Right ventricle myocardium inferior (tissue), 1 donor: ENCODE measurements around the gene FYN. TPM values are rescaled to one million over a fixed set of nuclear protein-coding genes. Genes with fewer than 3 reads are reported as not detected.

Source experiments
- ATAC-seq: fragments of 200-7000 bp; cut with Tn5 transposase; one replicate; pipeline ENCODE4 v1.9.1; 2020; ENCODE audit warnings: mild to moderate bottlenecking, moderate library complexity
- DNase-seq: peaks from one replicate; pipeline ENCODE4 v3.0.0; 2021; ENCODE audit errors: missing footprints
- intact Hi-C: fragments of 100-400 bp; cut with DNase I; formaldehyde crosslinking; loops from one replicate; pipeline ENCODE4 v1.11.0; 2022
- total RNA-seq: library from RNA; stranded (reverse); fragmentation: NEBNext Ultra II Directional; extraction: Animal tissue kit (Norgen Biotek cat#: 25700); gene quantifications from one replicate; pipeline ENCODE4 v1.2.1, GENCODE V29; 2021
- donor health status: DM: no; HTN: yes; CAD: no; lungs with severe emphysema.

Gene FYN
- total RNA-seq, 1 donor from 2014 or later = 50.4 TPM

DNA sequence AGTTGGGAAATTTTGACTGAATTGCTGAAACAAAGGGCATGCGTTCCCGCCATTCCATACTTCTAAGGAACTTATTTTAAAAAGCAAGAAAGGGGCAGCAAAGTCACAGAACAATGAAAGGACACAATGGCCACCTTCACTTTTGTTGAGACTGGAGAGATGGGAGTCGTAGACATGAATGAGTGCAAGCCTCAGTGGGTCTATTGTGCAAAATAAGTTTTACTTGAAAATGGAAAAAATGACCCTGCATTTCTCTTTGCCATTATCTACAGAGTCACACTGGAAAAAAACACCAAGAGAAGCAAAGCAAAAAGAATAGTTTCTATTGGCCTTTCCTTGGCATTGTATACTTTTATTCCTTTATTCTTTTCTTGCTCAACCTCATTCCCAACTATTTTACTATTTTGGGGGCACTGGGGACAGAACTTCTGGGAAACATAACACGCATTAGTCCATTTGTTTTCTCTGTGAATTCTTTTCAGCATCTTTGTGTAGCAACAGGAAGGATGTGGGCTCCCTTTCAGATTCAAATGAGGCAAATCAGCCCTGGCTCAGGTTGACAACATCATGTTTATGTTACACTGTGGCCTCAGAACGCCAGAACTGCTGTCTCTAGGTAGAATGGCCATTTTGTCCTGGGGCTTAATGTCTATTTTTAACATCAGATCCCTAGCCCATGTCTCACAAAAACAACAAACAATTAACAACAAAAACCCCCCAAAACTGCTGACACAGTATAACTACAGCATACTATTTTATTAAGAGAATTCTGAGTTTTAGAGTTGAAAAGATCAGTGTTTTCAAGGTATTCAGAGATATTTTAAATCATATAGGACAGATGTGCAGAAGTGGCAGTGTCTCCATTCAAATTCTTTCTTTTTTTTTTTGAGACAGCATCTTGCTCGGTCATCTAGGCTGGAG is 122.2 kb downstream of the FYN start:
- DNase-seq (no peak), ATAC-seq (no peak)
- intact Hi-C loops = no loop called here

GRCh38 chr6:111750153-111750552 is 123.1 kb downstream of the FYN start:
- intact Hi-C loops = no loop called here
- DNase-seq = no peak
- no peak for ATAC-seq

DNA sequence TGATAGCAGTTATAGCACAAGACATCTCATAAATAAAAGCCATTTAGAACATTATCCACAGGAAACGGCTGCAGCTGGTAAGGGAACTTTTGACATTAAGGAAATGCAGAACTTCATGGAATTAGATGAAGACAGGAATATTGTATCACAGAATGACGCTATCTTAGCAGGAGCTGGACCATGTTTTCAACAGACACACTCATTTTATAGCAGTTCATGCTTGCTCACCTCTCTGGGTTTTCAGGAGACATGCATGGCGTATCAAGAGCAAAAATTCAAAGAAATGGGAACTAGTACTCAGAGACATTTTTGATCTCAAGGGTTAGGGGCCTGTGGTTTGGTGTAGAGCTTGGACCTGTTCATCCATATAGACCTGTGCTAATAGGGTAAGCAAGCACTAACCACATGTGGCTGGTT is 125.0 kb downstream of the FYN start:
- DNase-seq (no peak), ATAC-seq (no peak)
- intact Hi-C loops = no loop called here

- ATAC-seq (no peak), DNase-seq (no peak)
- intact Hi-C loops = no loop called here
Observed at GRCh38 chr6:111747829-111748228, 125.4 kb downstream of the FYN start.

DNA sequence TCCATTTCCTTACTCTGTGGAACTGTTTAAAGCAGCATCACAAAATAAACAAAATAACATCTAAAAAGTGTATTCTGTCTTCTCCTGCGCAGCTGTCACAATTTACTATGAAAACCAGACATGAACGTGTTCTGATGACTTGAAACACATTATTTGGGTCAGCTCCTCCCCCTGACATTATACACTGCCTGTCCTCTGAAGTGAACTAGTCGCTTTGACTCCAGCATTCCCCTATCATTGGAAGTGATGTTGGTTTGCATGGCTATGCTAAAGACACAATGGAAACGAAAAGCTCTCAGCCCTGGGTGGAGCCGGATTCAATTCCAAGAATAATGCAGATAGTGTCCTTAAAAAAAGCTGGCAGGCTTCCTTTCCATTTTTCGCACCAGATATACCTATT is 125.9 kb downstream of the FYN start:
- ATAC-seq (no peak), DNase-seq (no peak)
- intact Hi-C loops = no loop called here

DNA sequence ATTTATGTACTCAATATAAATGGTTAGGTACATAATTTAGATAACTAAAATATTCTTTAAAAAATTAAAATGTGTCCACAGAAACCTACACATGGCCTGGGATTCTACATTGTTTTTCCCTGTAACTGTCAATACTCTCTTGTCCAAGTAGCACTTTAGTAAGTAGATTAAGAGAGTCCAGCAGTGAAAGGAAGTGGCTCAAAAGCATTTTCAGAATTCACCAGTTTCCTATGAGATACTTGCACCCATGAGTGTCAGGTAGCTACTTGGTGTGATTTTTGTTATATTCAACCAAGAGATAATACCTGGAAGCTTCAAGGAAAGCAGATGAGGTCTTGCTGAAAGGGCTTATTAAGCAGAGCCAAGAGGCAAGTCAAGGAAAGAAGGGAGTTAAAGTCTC is 126.3 kb downstream of the FYN start:
- intact Hi-C loops = no loop called here
- DNase-seq = no peak
- no peak for ATAC-seq

GRCh38 chr6:111745636-111746035 is 127.6 kb downstream of the FYN start:
- intact Hi-C loops = no loop called here
- ATAC-seq = no peak
- no peak for DNase-seq

- ATAC-seq = no peak
- no peak for DNase-seq
- intact Hi-C loops = no loop called here
Observed at GRCh38 chr6:111745186-111745585, 128.1 kb downstream of the FYN start.

DNA sequence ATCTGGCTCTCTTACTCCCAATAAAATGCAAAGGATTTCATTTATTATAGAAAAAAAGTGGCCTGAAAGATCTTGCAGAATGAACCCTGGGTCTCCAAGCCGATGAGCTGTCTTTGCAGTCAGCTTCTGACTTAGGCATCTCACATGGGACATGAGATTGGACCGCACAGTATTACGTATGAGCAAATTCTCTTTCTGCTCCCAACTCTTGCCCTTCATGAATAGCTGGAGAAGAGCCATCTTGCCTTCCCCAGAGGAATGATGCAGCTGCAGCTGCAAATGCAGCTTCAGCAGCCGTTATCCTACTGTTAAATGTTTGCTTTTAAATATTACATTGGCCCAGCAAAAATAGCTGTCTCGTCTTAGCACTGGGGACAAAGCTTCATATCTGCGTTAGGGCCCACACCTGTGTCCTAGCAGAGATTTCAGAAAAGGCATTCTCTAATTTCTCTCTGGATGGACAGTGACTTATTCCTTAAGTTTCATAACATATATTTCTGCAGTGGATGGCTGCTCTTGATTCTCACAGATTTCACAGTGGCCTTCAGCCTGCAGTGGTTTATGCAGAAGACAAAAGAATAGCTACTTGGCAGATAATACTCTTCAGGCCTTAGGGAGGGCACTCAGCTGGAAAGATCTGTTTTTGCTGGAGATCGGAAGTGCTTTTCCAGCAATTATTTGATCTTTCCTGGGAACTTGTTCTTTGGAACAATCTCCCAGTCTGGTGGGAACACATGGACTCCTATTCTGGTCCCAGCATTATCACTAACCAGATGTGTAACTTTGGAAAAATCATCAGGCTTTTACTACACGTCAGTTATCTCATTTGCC is 129.2 kb downstream of the FYN start:
- intact Hi-C loops = loop anchor here (5.0 kb wide), 1 partner anchor 58 kb away; no protein-coding TSS in a partner anchor
- peak; percentile 92 for ATAC-seq
- no peak for DNase-seq

GRCh38 chr6:111743360-111743759 is 129.9 kb downstream of the FYN start:
- ATAC-seq (no peak), DNase-seq (no peak)
- intact Hi-C loops = loop anchor here (5.0 kb wide), 1 partner anchor 59 kb away; no protein-coding TSS in a partner anchor

DNA sequence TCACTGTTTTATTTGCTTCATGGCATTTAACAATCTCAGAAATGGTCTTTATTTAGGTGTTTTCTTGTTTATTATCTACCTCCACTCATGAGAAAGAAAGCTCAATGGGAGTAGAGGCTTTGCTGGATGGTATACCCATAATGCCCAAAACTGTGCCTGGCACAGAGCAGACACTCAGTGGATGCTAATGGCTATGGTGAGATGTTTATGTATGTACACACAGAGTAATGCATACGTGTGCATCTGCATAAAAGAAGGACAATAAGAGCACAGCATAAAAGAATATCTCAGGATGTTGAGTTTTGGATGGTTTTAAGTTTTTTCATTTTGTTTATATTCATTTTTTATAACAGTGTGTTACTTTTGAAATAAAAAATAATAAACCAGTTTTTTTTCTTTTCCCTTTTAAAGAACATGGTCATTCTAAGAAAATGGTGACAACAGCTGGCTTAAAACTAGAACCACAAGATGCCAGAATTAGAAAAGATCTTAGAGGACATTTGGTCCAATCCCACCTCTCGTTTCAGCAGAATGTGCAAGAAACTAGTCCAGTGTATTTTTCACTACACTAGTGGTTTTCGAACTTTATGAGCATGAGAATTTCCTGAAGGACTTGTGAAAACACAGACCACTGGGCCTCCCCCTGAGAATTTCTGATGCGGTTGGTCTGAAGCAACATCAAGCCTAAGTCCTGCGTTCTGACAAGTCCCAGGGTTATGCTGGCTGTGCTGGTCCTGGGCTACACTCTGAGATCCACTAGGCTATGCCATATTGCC is 131.9 kb downstream of the FYN start:
- no peak for DNase-seq
- ATAC-seq = no peak
- intact Hi-C loops = loop anchor here (5.0 kb wide), 1 partner anchor 61 kb away; no protein-coding TSS in a partner anchor

GRCh38 chr6:111740506-111740905 is 132.7 kb downstream of the FYN start:
- intact Hi-C loops = loop anchor here (5.0 kb wide), 1 partner anchor 62 kb away; no protein-coding TSS in a partner anchor
- DNase-seq (no peak), ATAC-seq (no peak)

GRCh38 chr6:111739257-111739696 is 134.0 kb downstream of the FYN start:
- DNase-seq = no peak
- intact Hi-C loops = no loop called here
- ATAC-seq = no peak

- DNase-seq = no peak
- intact Hi-C loops = no loop called here
- ATAC-seq = no peak
Observed at GRCh38 chr6:111738631-111739030, 134.6 kb downstream of the FYN start.

GRCh38 chr6:111738156-111738555 is 135.1 kb downstream of the FYN start:
- ATAC-seq (no peak), DNase-seq (no peak)
- intact Hi-C loops = no loop called here

DNA sequence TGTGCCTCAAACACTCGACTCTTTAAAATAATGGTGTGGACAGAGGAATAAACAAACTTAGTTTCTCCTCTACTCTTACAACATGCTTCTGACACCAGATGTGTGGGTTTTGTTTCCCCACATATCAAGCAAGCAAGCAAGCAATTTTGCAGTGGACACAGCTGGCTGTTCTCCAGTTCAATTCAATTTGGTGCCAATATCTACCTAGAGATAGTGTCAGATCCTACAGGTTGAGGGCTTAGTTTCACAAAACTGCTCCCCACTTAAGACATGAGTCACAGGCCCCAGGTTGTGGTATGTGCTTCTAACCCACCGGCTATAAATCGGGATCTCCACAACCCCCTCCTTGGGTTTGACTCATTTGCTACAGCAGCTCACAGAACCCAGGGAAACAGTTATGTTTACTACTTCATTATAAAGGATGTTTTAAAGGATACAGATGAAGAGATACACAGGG is 136.2 kb downstream of the FYN start:
- intact Hi-C loops = no loop called here
- ATAC-seq (no peak), DNase-seq (no peak)

DNA sequence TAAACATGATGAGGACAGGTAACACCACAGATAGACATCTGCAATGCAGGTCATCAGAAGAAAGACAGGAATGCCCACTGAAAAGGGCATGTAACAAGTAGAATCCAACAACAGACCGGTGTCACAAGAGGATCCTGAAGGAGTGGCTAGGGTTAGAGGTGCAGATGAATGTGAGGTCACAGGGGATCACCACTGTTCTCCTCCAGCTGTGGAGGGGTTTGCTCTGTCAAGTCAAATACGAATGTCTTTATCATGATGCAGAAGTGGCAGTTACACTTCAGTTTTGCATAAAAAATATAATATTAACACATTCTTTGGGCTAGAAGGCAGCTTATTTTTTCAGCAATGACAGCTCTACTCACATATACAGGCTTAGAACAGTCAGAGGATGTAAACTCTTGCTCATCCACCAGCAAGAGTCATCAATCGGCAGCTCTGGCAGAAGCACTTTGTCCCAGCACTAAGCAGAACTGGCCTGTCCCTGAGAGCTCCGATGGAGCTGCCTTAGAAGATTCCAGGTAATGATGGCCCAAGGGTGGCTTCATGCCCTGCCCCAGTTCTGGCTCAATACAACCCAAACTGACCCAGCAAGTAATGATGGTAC is 137.1 kb downstream of the FYN start:
- ATAC-seq = no peak
- intact Hi-C loops = no loop called here
- DNase-seq = no peak
